HG02970 (cell line): Measurements from ENCODE around the gene UTP18.
"Not testable (repeated sequence)": the region's sequence is repeated elsewhere in the genome, so short reads cannot be mapped to it uniquely, and the experiment has no call there.

ENCODE experiments used
- ATAC-seq: cut with Tn5 transposase; IDR thresholded peaks from one replicate; pipeline ENCODE4 v1.9.1; 2021; ENCODE audit warnings: mild to moderate bottlenecking, moderate library complexity, moderate number of reproducible peaks; ENCODE audit not compliant: unreplicated experiment, low FRiP score

Gene UTP18

DNA sequence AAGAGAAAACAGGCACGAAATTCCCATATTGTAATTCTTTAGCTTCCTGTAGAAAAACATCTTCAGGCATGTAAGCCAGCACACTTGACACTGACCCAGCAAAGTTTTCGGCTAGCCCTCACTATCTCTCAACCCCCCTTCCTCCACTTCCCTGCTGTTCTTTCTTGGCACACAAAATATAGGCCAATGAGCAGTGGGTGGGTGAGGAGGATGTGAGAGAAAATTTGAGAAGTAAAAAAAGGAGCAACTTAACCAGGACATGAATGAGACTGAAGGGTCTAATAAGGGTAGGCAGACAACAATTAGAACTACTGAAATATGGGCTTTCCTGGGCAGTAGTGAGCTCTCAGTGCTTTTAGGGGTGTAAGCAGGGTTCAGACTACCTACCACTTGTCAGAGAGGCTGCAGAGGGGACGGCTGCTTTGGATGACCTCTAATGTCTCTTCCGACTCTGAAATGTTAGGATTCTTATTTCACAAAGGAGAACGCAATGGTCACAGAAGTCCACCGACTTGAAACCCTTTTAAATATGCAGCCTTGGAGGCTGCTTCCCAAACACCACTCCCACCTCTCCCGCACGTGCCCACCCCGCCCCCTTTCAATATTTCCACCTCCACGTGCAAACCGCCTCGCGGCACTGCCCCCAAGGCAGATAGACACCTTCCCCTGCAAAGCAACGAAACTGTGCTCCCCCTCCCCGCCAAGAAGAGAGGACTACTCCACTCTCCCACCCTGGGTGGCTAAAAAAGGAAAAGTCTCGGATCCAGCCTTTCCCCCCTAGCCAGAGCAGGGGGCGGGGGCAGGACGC is 1.4 kb upstream of the UTP18 start:
- no peak for ATAC-seq

- peak; percentile 77 for ATAC-seq
These were observed 646 bp upstream of the UTP18 start, which contains the start of gene MBTD1 for GRCh38 chr17:51259564-51260236. MBTD1 (minus strand) TSS chr17:51260049; CDS start chr17:51225161, 34,888 bp downstream.

- ATAC-seq, result no peak
These were observed 948 bp downstream of the UTP18 start for GRCh38 chr17:51261024-51261963.

DNA sequence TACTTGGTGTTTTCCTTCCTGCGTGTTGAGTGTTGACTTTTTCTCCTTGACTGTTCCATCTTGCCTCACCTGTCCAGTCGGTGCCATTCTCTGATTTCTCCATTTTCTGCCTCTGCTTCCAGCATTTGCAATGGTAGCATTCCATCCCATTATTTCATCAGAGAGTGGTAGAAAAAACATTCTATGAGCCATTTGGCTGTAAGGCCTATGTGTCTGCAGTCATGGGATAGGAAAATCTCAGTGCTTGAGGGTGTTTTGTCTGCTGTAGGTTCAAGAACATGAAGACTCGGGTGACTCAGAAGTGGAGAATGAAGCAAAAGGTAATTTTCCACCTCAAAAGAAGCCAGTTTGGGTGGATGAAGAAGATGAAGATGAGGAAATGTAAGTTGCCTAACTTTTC is 2.7 kb downstream of the UTP18 start:
- ATAC-seq, result no peak

DNA sequence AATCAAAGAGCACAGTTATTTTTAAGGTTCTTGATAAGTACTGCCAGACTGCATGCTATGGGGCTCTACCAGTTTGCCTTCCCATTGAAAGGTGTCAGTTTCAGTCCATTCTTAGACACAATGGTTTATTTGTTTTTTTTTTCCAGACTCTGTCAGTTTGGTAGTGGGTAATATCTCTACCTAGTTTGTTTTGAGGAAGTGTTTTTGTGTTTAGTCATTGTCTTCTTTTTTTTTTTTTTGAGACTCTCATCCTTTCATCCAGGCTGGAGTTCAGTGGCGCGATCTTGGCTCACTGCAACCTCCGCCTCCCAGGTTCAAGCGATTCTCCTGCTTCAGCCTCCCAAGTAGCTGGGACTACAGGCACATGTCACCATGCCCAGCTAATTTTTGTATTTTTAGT is 4.1 kb downstream of the UTP18 start:
- not testable (repeated sequence) for ATAC-seq

DNA sequence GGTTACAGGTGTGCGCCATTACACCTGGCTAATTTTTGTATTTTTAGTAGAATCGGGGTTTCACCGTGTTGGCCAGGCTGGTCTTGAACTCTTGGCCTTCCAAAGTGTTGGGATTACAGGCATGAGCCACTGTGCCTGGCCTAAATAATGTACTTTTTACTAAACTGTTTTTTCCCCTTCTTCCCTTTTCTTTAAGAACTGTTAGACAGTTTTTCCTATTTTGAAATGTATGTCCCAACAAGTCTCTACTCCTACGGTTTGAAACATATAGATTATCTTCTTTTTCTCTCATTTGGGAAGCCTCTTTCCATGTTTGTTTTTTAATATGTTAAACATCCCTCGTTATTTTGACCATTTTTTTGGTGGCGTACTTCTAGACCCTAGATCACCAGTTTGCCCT is 9.6 kb downstream of the UTP18 start:
- ATAC-seq, result no peak

DNA sequence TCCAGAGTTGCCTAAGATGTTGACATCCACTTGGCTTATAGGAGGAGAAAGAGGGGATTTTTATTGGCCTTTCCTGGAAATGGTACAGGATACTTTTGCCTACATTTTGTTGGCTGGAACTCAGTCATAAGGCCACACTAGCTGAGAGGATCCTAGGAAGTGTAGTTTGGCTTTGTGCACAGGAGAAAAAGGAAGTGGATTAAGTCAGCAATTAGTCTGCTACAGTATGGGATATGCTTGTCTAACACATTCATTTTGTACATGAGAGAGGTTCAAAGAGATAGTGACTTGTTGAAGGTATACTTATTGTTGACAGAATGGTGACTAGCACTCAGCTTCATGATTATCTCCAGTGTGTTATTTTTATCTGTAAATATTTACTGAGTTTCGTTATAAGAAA is 10.3 kb downstream of the UTP18 start:
- no peak for ATAC-seq

DNA sequence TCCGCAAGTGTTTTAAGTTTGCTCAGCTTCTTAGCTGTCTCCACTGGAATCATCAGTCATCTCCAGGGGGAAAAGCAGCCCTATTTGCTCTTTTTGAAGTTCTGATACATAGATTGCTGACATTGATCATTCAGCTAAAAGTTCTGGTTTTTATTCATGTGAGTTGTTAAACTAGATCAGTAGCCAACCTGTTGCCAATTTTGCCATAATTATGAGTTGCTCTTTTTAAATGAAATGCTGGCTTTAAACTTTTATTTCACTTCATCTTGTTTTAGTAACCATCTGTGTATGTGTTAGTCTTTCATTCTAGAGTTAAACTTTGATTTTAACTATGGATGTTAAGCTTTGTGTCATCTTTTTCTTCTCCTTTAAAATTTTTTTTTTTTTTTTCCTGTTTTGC is 12.5 kb downstream of the UTP18 start:
- ATAC-seq, result no peak

DNA sequence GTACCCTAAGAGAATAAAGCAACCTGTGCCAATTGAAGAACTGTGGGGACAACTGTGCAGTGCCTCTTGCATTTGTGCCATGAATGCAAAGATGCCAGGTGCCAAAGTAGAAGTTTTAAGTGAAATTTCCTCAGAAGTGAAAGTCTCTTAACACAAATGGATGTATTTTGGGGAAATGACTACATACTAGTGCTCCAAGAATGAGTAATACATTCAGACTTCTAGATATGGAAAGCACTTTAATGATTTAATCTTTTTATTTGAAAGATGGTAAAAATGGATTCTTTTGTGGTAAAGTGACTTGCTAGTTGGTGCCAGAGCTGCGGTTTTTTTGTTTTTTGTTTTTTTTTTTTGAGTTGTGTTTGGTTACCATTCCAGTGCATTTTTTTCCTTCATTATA is 15.0 kb downstream of the UTP18 start:
- ATAC-seq, result no peak

DNA sequence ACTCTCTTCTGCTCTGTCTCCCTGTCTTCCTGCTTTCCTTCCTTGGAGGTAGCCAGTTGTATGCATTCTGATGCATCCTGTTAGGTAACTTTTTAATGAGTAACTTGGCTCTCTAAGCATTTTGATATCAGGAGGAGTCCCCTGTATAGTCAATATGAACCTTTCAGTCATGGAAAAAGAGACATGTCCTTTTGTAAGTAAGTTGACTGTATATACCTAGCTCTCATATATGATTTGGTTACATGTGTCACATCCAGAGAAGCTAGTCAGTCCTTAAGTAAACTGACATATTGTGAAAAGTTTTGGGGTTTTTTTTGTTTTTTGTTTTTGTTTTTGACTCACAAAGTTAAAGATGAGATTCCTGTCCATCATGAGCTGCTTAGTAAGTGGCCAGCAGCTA is 18.8 kb downstream of the UTP18 start:
- no peak for ATAC-seq

DNA sequence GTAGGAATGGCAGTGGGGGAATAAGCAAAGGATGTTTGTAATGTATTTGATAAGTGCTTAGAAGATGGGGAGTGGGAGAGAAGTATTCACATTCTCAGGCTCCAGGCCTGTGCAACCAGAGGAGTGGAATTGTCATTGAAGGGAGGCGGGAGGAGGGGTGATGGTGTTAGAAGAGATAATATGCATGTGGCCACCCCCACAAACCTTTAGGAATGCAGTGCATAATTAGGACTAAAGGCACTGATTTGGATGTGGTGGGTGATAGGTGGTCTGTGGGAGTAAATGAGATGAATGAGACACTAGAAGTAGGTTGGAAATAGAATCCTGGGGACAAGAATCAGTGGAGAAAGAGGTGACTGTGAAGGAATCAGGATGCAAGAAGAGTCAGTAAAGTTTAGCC is 27.1 kb downstream of the UTP18 start:
- no peak for ATAC-seq

GRCh38 chr17:51289696-51290111 is 29.4 kb downstream of the UTP18 start:
- ATAC-seq, result no peak

DNA sequence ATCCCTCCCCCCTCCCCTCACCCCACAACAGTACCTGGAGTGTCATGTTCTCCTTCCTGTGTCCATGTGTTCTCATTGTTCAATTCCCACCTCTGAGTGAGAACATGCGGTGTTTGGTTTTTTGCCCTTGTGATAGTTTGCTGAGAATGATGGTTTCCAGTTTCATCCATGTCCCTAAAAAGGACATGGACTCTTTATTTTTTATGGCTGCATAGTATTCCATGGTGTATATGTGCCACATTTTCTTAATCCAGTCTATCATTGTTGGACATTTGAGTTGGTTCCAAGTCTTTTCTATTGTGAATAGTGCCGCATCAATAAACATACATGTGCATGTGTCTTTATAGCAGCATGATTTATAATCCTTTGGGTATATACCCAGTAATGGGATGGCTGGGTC is 34.0 kb downstream of the UTP18 start:
- ATAC-seq, result not testable (repeated sequence)

GRCh38 chr17:51298508-51299371 is 38.4 kb downstream of the UTP18 start:
- no peak for ATAC-seq

DNA sequence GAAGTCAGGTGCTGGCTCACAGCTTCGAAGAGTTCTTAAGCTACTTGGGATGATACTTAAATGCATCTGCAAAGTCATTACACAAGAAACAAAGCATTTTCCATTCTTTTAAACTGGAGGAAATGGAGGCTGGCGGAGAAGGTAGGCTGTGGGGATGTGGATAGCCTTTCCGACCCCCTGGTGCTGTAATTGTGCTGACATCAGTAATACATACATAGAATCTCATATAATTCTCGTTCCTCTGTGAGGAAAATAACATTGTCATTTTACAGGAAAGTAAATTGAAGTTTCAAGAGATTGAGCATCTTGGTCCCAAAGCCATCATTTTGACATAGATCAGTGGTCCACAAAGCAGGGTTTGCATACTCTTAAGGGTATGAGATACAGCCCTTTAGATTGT is 39.5 kb downstream of the UTP18 start:
- no peak for ATAC-seq

DNA sequence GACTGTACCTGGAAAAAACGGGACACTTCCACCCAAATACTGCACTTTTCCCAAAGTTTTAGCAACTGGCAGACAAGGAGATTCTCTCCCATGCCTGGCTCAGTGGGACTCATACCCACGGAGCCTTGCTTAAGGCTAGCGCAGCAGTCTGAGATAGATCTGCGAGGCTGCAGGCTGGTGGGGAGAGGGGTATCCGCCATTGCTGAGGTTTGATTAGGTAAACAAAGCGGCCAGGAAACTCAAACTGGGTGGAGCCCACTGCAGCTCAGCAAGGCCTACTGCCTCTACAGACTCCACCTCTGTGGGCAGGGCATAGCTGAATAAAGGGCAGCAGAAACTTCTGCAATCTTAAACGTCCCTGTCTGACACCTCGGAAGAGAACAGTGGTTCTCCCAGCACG is 44.8 kb downstream of the UTP18 start:
- no peak for ATAC-seq

- not testable (repeated sequence) for ATAC-seq
These were observed 51.7 kb downstream of the UTP18 start for GRCh38 chr17:51312003-51312402.

- no peak for ATAC-seq
These were observed 58.8 kb downstream of the UTP18 start for GRCh38 chr17:51319186-51319585.

GRCh38 chr17:51322390-51323029 is 62.2 kb downstream of the UTP18 start:
- no peak for ATAC-seq
